ENCODE data around the gene USP21. TPM values are rescaled to one million over a fixed set of nuclear protein-coding genes. Genes with fewer than 3 reads are reported as not detected.

USP21 gene
- total and polyA plus RNA-seq, 8 donors: 7.9 to 25.3 (median 11.2) TPM

DNA sequence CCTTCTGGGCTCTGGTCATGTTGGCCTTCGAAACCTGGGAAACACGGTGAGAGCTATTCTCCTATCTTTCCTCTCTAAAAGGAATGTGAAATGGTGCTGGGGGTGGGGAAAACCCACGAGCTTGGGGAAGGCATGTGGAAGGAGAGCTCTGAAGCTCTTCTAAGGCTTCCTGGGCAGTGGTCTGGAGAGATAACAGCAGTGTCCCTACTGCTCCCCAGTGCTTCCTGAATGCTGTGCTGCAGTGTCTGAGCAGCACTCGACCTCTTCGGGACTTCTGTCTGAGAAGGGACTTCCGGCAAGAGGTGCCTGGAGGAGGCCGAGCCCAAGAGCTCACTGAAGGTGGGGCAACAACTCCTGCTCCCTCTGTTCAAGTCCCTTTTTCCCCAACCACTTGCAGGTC is 2.8 kb downstream of the USP21 start:
- ATAC-seq (no peak), FAIRE-seq (no peak)
- WGBS, 2 donors: 71 to 84% methylated on average over 7 of the region's 7 CpGs

DNA sequence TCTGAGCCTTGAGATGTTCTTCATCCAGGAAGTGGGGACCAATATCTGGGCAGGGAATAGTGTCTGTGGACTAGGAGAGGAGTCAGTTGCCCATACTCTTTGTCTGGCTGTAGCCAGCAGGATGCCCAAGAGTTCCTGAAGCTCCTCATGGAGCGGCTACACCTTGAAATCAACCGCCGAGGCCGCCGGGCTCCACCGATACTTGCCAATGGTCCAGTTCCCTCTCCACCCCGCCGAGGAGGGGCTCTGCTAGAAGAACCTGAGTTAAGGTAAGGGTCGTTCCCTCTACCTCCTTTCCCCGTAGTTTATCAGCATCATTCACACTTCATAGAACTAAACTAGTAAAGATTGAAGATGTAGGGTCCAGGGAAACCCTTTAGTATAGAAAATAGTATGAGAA is 3.5 kb downstream of the USP21 start:
- intact Hi-C loops (cut with DNase I): no loop called here
- Histone ChIP-seq H3K9me3 (no peaks in the 10 kb centered on the region), H3K4me1 (peaks cover 0 to 17% (median 8%) of the 10 kb centered on the region in 3 donors), H3K27ac (no peak overlapping the region), H3K27me3 (no peaks in the 10 kb centered on the region), H3K36me3 (no peaks in the 10 kb centered on the region), H3K4me3 (no peak overlapping the region)
- FAIRE-seq: no peak
- 91 to 94% methylated on average over 10 of the region's 10 CpGs for WGBS, 2 donors
- TF ChIP-seq, protein P1, sequence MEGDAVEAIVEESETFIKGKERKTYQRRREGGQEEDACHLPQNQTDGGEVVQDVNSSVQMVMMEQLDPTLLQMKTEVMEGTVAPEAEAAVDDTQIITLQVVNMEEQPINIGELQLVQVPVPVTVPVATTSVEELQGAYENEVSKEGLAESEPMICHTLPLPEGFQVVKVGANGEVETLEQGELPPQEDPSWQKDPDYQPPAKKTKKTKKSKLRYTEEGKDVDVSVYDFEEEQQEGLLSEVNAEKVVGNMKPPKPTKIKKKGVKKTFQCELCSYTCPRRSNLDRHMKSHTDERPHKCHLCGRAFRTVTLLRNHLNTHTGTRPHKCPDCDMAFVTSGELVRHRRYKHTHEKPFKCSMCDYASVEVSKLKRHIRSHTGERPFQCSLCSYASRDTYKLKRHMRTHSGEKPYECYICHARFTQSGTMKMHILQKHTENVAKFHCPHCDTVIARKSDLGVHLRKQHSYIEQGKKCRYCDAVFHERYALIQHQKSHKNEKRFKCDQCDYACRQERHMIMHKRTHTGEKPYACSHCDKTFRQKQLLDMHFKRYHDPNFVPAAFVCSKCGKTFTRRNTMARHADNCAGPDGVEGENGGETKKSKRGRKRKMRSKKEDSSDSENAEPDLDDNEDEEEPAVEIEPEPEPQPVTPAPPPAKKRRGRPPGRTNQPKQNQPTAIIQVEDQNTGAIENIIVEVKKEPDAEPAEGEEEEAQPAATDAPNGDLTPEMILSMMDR (IDR thresholded peaks at IDR 0.05): no peak
- no peak for DNase-seq
- no peak for ATAC-seq

More for the DNA sequence above, 2.8 kb downstream of the USP21 start:
- H3K9me3 ChIP-seq: no peaks in the 10 kb centered on the region
- TF ChIP-seq, protein P1 (IDR thresholded peaks at IDR 0.05): no peak
- no peak overlapping the region for H3K4me3 ChIP-seq
- intact Hi-C loops (cut with DNase I): no loop called here
- H3K27me3 ChIP-seq: no peaks in the 10 kb centered on the region
- peaks cover 0 to 17% (median 6%) of the 10 kb centered on the region in 3 donors for H3K4me1 ChIP-seq
- no peaks in the 10 kb centered on the region for H3K36me3 ChIP-seq
- DNase-seq: no peak
- no peak overlapping the region for H3K27ac ChIP-seq

DNA sequence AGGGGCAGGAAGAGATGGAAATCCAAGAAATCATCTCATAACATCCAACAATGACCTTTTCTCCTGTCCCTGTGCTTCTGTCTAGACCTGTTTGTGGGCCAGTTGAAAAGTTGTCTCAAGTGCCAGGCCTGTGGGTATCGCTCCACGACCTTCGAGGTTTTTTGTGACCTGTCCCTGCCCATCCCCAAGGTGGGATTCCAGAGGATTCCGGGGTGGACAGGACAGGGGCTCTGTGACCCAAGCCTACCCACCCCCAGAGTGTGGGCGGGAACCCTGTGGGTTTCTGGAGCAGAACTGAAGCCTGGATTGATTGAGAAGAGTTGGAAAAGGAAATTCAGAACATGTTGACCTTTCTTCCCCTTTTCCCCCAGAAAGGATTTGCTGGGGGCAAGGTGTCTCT is 4.5 kb downstream of the USP21 start:
- 83% methylated on average over 5 of the region's 5 CpGs for WGBS, 2 donors
- Histone ChIP-seq H3K27me3 (no peaks in the 10 kb centered on the region), H3K36me3 (no peaks in the 10 kb centered on the region), H3K4me3 (no peak overlapping the region), H3K9me3 (no peaks in the 10 kb centered on the region), H3K27ac (no peak overlapping the region), H3K4me1 (peaks cover 0 to 13% (median 8%) of the 10 kb centered on the region in 3 donors)
- no peak for ATAC-seq
- no peak for FAIRE-seq
- no peak for DNase-seq
- TF ChIP-seq, protein P1 (IDR thresholded peaks at IDR 0.05): no peak
- intact Hi-C loops (cut with DNase I): no loop called here

DNA sequence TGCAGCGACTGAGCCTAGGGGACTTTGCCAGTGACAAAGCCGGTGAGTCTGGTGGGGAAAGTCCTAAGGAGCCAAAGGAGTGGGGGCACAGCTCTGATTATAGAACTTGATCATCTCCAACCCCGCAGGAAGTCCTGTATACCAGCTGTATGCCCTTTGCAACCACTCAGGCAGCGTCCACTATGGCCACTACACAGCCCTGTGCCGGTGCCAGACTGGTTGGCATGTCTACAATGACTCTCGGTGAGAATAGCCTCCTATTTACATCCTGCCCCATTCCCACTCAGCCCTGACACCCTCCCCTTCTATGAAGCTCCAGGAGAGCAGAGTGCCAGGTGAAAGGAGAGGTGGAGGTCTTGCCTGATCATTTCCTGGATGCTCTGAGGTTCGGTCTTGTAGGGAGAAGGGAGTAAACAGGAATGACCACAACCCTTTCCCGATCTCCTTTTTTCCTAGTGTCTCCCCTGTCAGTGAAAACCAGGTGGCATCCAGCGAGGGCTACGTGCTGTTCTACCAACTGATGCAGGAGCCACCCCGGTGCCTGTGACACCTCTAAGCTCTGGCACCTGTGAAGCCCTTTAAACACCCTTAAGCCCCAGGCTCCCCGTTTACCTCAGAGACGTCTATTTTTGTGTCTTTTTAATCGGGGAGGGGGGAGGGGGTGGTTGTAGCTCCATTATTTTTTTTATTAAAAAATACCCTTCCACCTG is 5.8 kb downstream of the USP21 start:
- no peak for FAIRE-seq
- H3K27ac ChIP-seq: peak overlapping the region; percentile 67 to 92 (median 80)
- no peak for ATAC-seq
- TF ChIP-seq, protein P1 (IDR thresholded peaks at IDR 0.05): no peak
- WGBS, 2 donors: 49 to 57% methylated on average over 14 of the region's 14 CpGs
- intact Hi-C loops (cut with DNase I): no loop called here
- no peaks in the 10 kb centered on the region for H3K36me3 ChIP-seq
- DNase-seq: no peak
- H3K4me3 ChIP-seq: peak overlapping the region in 3 of 4 donors; percentile 56 to 73 (median 59)
- no peaks in the 10 kb centered on the region for H3K27me3 ChIP-seq
- H3K9me3 ChIP-seq: no peaks in the 10 kb centered on the region
- H3K4me1 ChIP-seq: peaks cover 0 to 8% (median 7%) of the 10 kb centered on the region in 3 donors
